H1 (cell line): ENCODE measurements around the gene CABP4. TPM values are rescaled to one million over a fixed set of nuclear protein-coding genes. Genes with fewer than 3 reads are reported as not detected.

ENCODE experiments used
- CTCF ChIA-PET: fragments of 300-600 bp; sonication (Branson Sonifier 250); formaldehyde crosslinking; loops from one replicate; lab custom pipeline; 2021; ENCODE audit not compliant: partially characterized antibody; lab: Charles Lee
- POLR2A ChIA-PET: fragments of 300-600 bp; sonication (Branson Sonifier 250); formaldehyde crosslinking; loops from one replicate; lab custom pipeline; 2021; ENCODE audit warnings: inconsistent platforms; ENCODE audit not compliant: partially characterized antibody; lab: Charles Lee
- DNase-seq, 2 experiments: peaks; one replicate each; pipeline versions ENCODE4 v3.0.0 to v3.0.0-alpha.2; 2010 to 2022; ENCODE audit warnings: low spot score in 2 of 2, low read depth in 1 of 2, mixed read lengths in 1 of 2
- FAIRE-seq: peaks from 2 replicates; lab custom pipeline; 2011; peaks lifted over from hg19 to GRCh38; lab: Jason Lieb, UNC
- H2AFZ ChIP-seq: 2 replicates; pipeline ENCODE4 v1.8.1; 2012; ENCODE audit warnings: low read length, inconsistent platforms
- H2AK5ac ChIP-seq: 2 replicates; pipeline ENCODE4 v1.6.1; 2013; ENCODE audit warnings: low read depth, low read length
- H2BK120ac ChIP-seq: replicated peaks from 2 replicates; pipeline ENCODE3; 2013; ENCODE audit warnings: low read depth, low read length, inconsistent platforms
- H2BK12ac ChIP-seq: 2 replicates; pipeline ENCODE4 v1.6.1; 2013; ENCODE audit warnings: low read depth, low read length
- H2BK15ac ChIP-seq: 2 replicates; pipeline ENCODE4 v1.6.1; 2013; ENCODE audit warnings: low read length
- H2BK20ac ChIP-seq: 2 replicates; pipeline ENCODE4 v1.6.1; 2013; ENCODE audit warnings: low read length
- H2BK5ac ChIP-seq: 2 replicates; pipeline ENCODE4 v1.6.1; 2013; ENCODE audit warnings: low read depth, low read length
- H3K14ac ChIP-seq: 2 replicates; pipeline ENCODE4 v1.6.1; 2013; ENCODE audit warnings: inconsistent platforms; ENCODE audit not compliant: insufficient read length
- H3K18ac ChIP-seq: 2 replicates; pipeline ENCODE4 v1.6.1; 2013; ENCODE audit warnings: low read length; ENCODE audit errors: extremely low read depth
- H3K23ac ChIP-seq: 2 replicates; pipeline ENCODE4 v1.6.1; 2013; ENCODE audit warnings: inconsistent platforms; ENCODE audit not compliant: insufficient read length
- H3K23me2 ChIP-seq: 2 replicates; pipeline ENCODE4 v1.6.1; 2013; ENCODE audit warnings: low read depth, low read length
- H3K27ac ChIP-seq: 2 replicates; pipeline ENCODE4 v1.6.1; 2011; ENCODE audit warnings: low read depth, low read length, inconsistent platforms
- H3K27me3 ChIP-seq, 4 experiments: replicated peaks in 1 of 4; 1 replicate in 1 of 4; 2 replicates in 3 of 4; pipeline versions ENCODE4 v1.6.1 to v1.8.1; 2011 to 2013; ENCODE audit warnings: low read length in 3 of 4, mild to moderate bottlenecking in 3 of 4, inconsistent platforms in 2 of 4, mixed read lengths in 2 of 4, moderate library complexity in 1 of 4; ENCODE audit not compliant: control insufficient read depth in 3 of 4, insufficient read depth in 3 of 4; ENCODE audit errors: extremely low read depth in 1 of 4
- H3K36me3 ChIP-seq, 4 experiments: 2 replicates each; pipeline versions ENCODE4 v1.6.1 to v1.8.1; 2011 to 2013; ENCODE audit warnings: mild to moderate bottlenecking in 4 of 4, low read length in 3 of 4, moderate library complexity in 2 of 4, control low read depth in 1 of 4, inconsistent platforms in 1 of 4; ENCODE audit not compliant: insufficient read depth in 4 of 4, control insufficient read depth in 2 of 4
- H3K4ac ChIP-seq: replicated peaks from 2 replicates; pipeline ENCODE3; 2013; ENCODE audit warnings: low read length, low read depth, mixed read lengths, inconsistent platforms; ENCODE audit not compliant: insufficient read length
- H3K4me1 ChIP-seq, 4 experiments: replicated peaks in 1 of 4; 1 replicate in 1 of 4; 2 replicates in 3 of 4; pipeline versions ENCODE4 v1.6.1 to v1.8.1; 2011 to 2013; ENCODE audit warnings: low read length in 3 of 4, inconsistent platforms in 2 of 4, mixed read lengths in 1 of 4; ENCODE audit not compliant: insufficient read depth in 4 of 4, control insufficient read depth in 3 of 4
- H3K4me2 ChIP-seq, 2 experiments: 2 replicates each; pipeline versions ENCODE4 v1.6.1 to v1.8.1; 2011 to 2013; ENCODE audit warnings: low read depth in 2 of 2, low read length in 2 of 2, control low read depth in 1 of 2, inconsistent platforms in 1 of 2, mild to moderate bottlenecking in 1 of 2; ENCODE audit not compliant: insufficient read depth in 1 of 2
- H3K4me3 ChIP-seq, 4 experiments: fragments of 200-600, 300-600 bp in 1 of 4; sonication (generic), shearing (Covaris generic), sonication (Bioruptor Twin) in 1 of 4; 2 replicates each; pipeline versions ENCODE4 v1.5.1 to v1.8.1; 2011 to 2016; ENCODE audit warnings: low read length in 4 of 4, low read depth in 3 of 4, control low read depth in 2 of 4, inconsistent platforms in 2 of 4, mild to moderate bottlenecking in 2 of 4, mixed read lengths in 1 of 4, moderate library complexity in 1 of 4; ENCODE audit not compliant: insufficient read depth in 2 of 4; ENCODE audit errors: extremely low read depth in 1 of 4
- H3K56ac ChIP-seq: replicated peaks from 2 replicates; pipeline ENCODE3; 2013; ENCODE audit warnings: low read depth, mild to moderate bottlenecking, mixed read lengths, low read length, inconsistent platforms; ENCODE audit not compliant: insufficient read length
- H3K79me1 ChIP-seq: 2 replicates; pipeline ENCODE4 v1.6.1; 2013; ENCODE audit warnings: low read depth, low read length, control low read depth
- H3K79me2 ChIP-seq, 2 experiments: 2 replicates each; pipeline versions ENCODE4 v1.6.1 to v1.8.1; 2012 to 2013; ENCODE audit warnings: low read length in 2 of 2, mild to moderate bottlenecking in 2 of 2, inconsistent platforms in 1 of 2; ENCODE audit not compliant: insufficient read depth in 2 of 2, control insufficient read depth in 1 of 2
- H3K9ac ChIP-seq, 4 experiments: replicated peaks in 1 of 4; 1 replicate in 1 of 4; 2 replicates in 3 of 4; pipeline versions ENCODE4 v1.6.1 to v1.8.1; 2011 to 2013; ENCODE audit warnings: low read depth in 3 of 4, low read length in 3 of 4, control low read depth in 2 of 4, mild to moderate bottlenecking in 2 of 4, moderate library complexity in 2 of 4, inconsistent platforms in 1 of 4; ENCODE audit errors: extremely low read depth in 1 of 4
- H3K9me3 ChIP-seq, 2 experiments: 2 replicates each; pipeline versions ENCODE4 v1.6.1 to v1.8.1; 2012 to 2013; ENCODE audit warnings: mild to moderate bottlenecking in 2 of 2, moderate library complexity in 2 of 2, control low read depth in 1 of 2, inconsistent platforms in 1 of 2, low read depth in 1 of 2, low read length in 1 of 2, mixed read lengths in 1 of 2; ENCODE audit not compliant: insufficient read depth in 2 of 2
- H4K20me1 ChIP-seq, 2 experiments: replicated peaks in 1 of 2; 2 replicates each; pipeline versions ENCODE3 to v1.8.1; 2011 to 2013; ENCODE audit warnings: inconsistent platforms in 2 of 2, low read length in 2 of 2, mild to moderate bottlenecking in 1 of 2; ENCODE audit not compliant: insufficient read depth in 2 of 2, control insufficient read depth in 1 of 2
- H4K5ac ChIP-seq: 2 replicates; pipeline ENCODE4 v1.6.1; 2013; ENCODE audit warnings: low read length, low read depth, mixed read lengths, inconsistent platforms; ENCODE audit not compliant: insufficient read length
- H4K8ac ChIP-seq: 2 replicates; pipeline ENCODE4 v1.8.0; 2013; ENCODE audit warnings: mild to moderate bottlenecking, moderate library complexity, low read length, inconsistent platforms; ENCODE audit not compliant: insufficient read depth; ENCODE audit errors: extremely low read depth
- H4K91ac ChIP-seq: replicated peaks from 2 replicates; pipeline ENCODE3; 2013; ENCODE audit warnings: low read length, mixed read lengths, inconsistent platforms; ENCODE audit not compliant: insufficient read length
- CBX5 ChIP-seq: fragments of 300-800, 300-1000 bp; sonication (generic); IDR thresholded peaks from 2 replicates; pipeline ENCODE4 v1.7.1; 2016; ENCODE audit warnings: antibody characterized with exemption, low read length, low read depth
- CTBP2 ChIP-seq: IDR thresholded peaks from 2 replicates; pipeline ENCODE4 v1.7.0; 2011; ENCODE audit warnings: borderline replicate concordance, mild to moderate bottlenecking, moderate library complexity, mixed read lengths, low read length; ENCODE audit not compliant: insufficient read depth, insufficient read length
- GABPA ChIP-seq: IDR thresholded peaks from 2 replicates; pipeline ENCODE4 v1.6.1; 2011; ENCODE audit warnings: mild to moderate bottlenecking, low read length, moderate library complexity, borderline replicate concordance; ENCODE audit not compliant: insufficient read depth
- HDAC2 ChIP-seq, 2 experiments: fragments of 300-600 bp in 1 of 2; sonication (generic) in 1 of 2; IDR thresholded peaks; 2 replicates each; pipeline ENCODE4 v1.6.1; 2011 to 2012; ENCODE audit warnings: low read depth in 2 of 2, low read length in 2 of 2, mild to moderate bottlenecking in 2 of 2, moderate library complexity in 2 of 2, borderline replicate concordance in 1 of 2, inconsistent platforms in 1 of 2
- JUN ChIP-seq: IDR thresholded peaks from 2 replicates; pipeline ENCODE4 v1.6.1; 2011; ENCODE audit warnings: low read depth, mild to moderate bottlenecking, improper control_type of control experiment, low read length
- PHF8 ChIP-seq: fragments of 200-600 bp; sonication (generic); conservative IDR thresholded peaks from 2 replicates; pipeline ENCODE4 v1.7.1; 2012; ENCODE audit warnings: low read depth, mild to moderate bottlenecking, inconsistent platforms, low read length, moderate library complexity
- RFX5 ChIP-seq: IDR thresholded peaks from 2 replicates; pipeline ENCODE4 v1.6.1; 2011; ENCODE audit warnings: low read depth, low read length, improper control_type of control experiment, borderline replicate concordance
- SIRT6 ChIP-seq: IDR thresholded peaks from one replicate; pipeline ENCODE4 v1.7.1; 2012; ENCODE audit warnings: low read length, inconsistent platforms
- TBP ChIP-seq: IDR thresholded peaks from 2 replicates; pipeline ENCODE4 v1.6.1; 2011; ENCODE audit warnings: low read depth, low read length, improper control_type of control experiment
- WGBS, 2 experiments: shearing (Covaris generic) in 1 of 2; methylation state at CpG; one replicate each; pipeline versions ENCODE4 v1.1.6 to v1.1.7; 2013 to 2015; ENCODE audit warnings: low lambda C conversion rate in 2 of 2, mixed read lengths in 2 of 2, inconsistent platforms in 1 of 2, low coverage in 1 of 2, missing lambda C conversion rate in 1 of 2; ENCODE audit not compliant: insufficient replicate concordance in 2 of 2, insufficient coverage in 1 of 2, insufficient read length in 1 of 2; ENCODE audit errors: extremely low coverage in 1 of 2, missing lambda C conversion rate in 1 of 2; 5-methylcytosine and 5-hydroxymethylcytosine counted together
- polyA plus RNA-seq, 7 experiments: library from polyadenylated mRNA; depleted of rRNA in 3 of 7; stranded (reverse) in 5 of 7; unstranded in 2 of 7; fragments of >200 nt in 5 of 7; fragments of 200-250 nt in 2 of 7; gene quantifications; 1 replicate in 5 of 7; 2 replicates in 1 of 7; 4 replicates in 1 of 7; pipeline versions ENCODE4 v1.2.1 to v1.2.3, GENCODE V29; 2011 to 2013; ENCODE audit warnings: missing spikeins in 2 of 7, mixed read lengths in 2 of 7
- total RNA-seq: library from RNA; stranded (reverse); fragmentation: NEBNext Ultra II Directional; extraction: Animal tissue kit (Norgen Biotek cat#: 25700); gene quantifications from 2 replicates; pipeline ENCODE4 v1.2.1, GENCODE V29; 2021

Gene CABP4
- total and polyA plus RNA-seq, 2 of the 8 experiments (the other 6 are each of a cell fraction or from before 2014, with no cell fraction given) = not detected

- TF ChIP-seq GABPA (no peak), HDAC2 (IDR thresholded peaks at IDR 0.05; ENCODE audit: borderline replicate concordance in 1 of 2, low read depth in 2 of 2, low read length in 2 of 2) (no peak), RFX5 (no peak), CBX5 (no peak), CTBP2 (no peak), PHF8 (no peak), SIRT6 (no peak), JUN (no peak), TBP (no peak)
- TF ChIP-seq, all 59 proteins: peak for 0
- Histone ChIP-seq H3K18ac (no peak overlapping the region), H2AK5ac (no peak overlapping the region), H3K9ac (no peak overlapping the region), H4K91ac (no peak overlapping the region), H3K4me3 (no peak overlapping the region), H3K79me2 (no peaks in the 10 kb centered on the region), H3K23me2 (peaks cover 2% of the 10 kb centered on the region; the same call in 1 of the 2 replicates), H2AFZ (no peak overlapping the region), H3K27me3 (no peaks in the 10 kb centered on the region; a peak in 2 of 7 replicates), H2BK15ac (no peak overlapping the region), H2BK120ac (no peak overlapping the region), H3K27ac (no peak overlapping the region), H3K9me3 (no peaks in the 10 kb centered on the region), H2BK12ac (no peak overlapping the region), H4K8ac (no peak overlapping the region), H3K23ac (no peak overlapping the region), H3K56ac (no peak overlapping the region), H3K14ac (no peak overlapping the region), H2BK20ac (no peak overlapping the region), H2BK5ac (no peak overlapping the region; the same call in 1 of the 2 replicates), H3K4ac (no peak overlapping the region), H3K36me3 (peaks cover 0 to 17% (median 8%) of the 10 kb centered on the region in 4 experiments; a peak in 6 of 8 replicates), H3K4me1 (peaks cover 0 to 10% (median 0%) of the 10 kb centered on the region in 4 experiments; a peak in 2 of 7 replicates), H3K79me1 (no peaks in the 10 kb centered on the region), H3K4me2 (no peak overlapping the region), H4K20me1 (peaks cover 3 to 10% of the 10 kb centered on the region in 2 experiments), H4K5ac (no peak overlapping the region)
- DNase-seq (no peak), FAIRE-seq (no peak)
- 95% methylated on average over 21 of the region's 21 CpGs; no CpG with 5 or more reads in 1 of the 2 experiments for WGBS, 2 experiments
- POLR2A ChIA-PET = interaction anchor here (1.1 kb wide), 1 partner anchor 10 kb away, joined by 4 read pairs; no protein-coding TSS in a partner anchor
- CTCF ChIA-PET = interaction anchor here (1.0 to 1.2 kb wide), 2 partner anchors 108 to 116 kb away, joined by 3 read pairs; no protein-coding TSS in a partner anchor
Measured at GRCh38 chr11:67497656-67498291, 42.6 kb downstream of the CABP4 start.
